Neural cell (in vitro differentiated cells): ENCODE measurements around the gene PNPLA1. TPM values are rescaled to one million over a fixed set of nuclear protein-coding genes. Genes with fewer than 3 reads are reported as not detected.
"Not testable (repeated sequence)": the region's sequence is repeated elsewhere in the genome, so short reads cannot be mapped to it uniquely, and the experiment has no call there.

ENCODE experiments used
- H2AFZ ChIP-seq: fragments of 200-600, 300-800 bp; sonication (generic), shearing (Covaris generic); 2 replicates; pipeline ENCODE4 v1.6.0; 2014; ENCODE audit warnings: low read depth, mild to moderate bottlenecking, antibody characterized with exemption, low read length, moderate library complexity
- H3F3A ChIP-seq: fragments of 200-600 bp; shearing (Covaris generic); 2 replicates; pipeline ENCODE4 v1.6.1; 2016; ENCODE audit warnings: mild to moderate bottlenecking, moderate library complexity, mixed read lengths, antibody characterized with exemption, low read length; ENCODE audit not compliant: insufficient read depth, poor library complexity, severe bottlenecking
- H3K27ac ChIP-seq: fragments of 200-600, 300-800 bp; sonication (generic), shearing (Covaris generic); 2 replicates; pipeline ENCODE4 v1.5.1; 2014; ENCODE audit warnings: mild to moderate bottlenecking, low read length, moderate library complexity
- H3K27me3 ChIP-seq: fragments of 300-800, 200-600 bp; sonication (generic), shearing (Covaris generic); 2 replicates; pipeline ENCODE4 v1.6.0; 2014; ENCODE audit warnings: mild to moderate bottlenecking, low read depth, low read length, moderate library complexity; ENCODE audit not compliant: insufficient read depth
- H3K36me3 ChIP-seq: fragments of 300-800, 200-600 bp; sonication (generic), shearing (Covaris generic); 2 replicates; pipeline ENCODE4 v1.5.1; 2014; ENCODE audit warnings: mild to moderate bottlenecking, antibody characterized with exemption, low read length, moderate library complexity; ENCODE audit not compliant: insufficient read depth
- H3K4me2 ChIP-seq: fragments of 300-800, 200-600 bp; sonication (generic), shearing (Covaris generic); 2 replicates; pipeline ENCODE4 v1.6.0; 2014; ENCODE audit warnings: mild to moderate bottlenecking, low read length
- H3K4me3 ChIP-seq: fragments of 300-800, 200-600 bp; sonication (generic), shearing (Covaris generic); 2 replicates; pipeline ENCODE4 v1.5.1; 2014; ENCODE audit warnings: mild to moderate bottlenecking, low read length, moderate library complexity
- H3K79me2 ChIP-seq: fragments of 200-600 bp; shearing (Covaris generic); replicated peaks from 2 replicates; pipeline ENCODE4 v1.6.0; 2014; ENCODE audit warnings: mild to moderate bottlenecking, low read length, moderate library complexity; ENCODE audit not compliant: insufficient read depth
- H3K9ac ChIP-seq: fragments of 300-800, 200-600 bp; sonication (generic), shearing (Covaris generic); 2 replicates; pipeline ENCODE4 v1.6.1; 2016; ENCODE audit warnings: mild to moderate bottlenecking, low read length, mixed read lengths
- H3K9me2 ChIP-seq: fragments of 200-600 bp; shearing (Covaris generic); 2 replicates; pipeline ENCODE4 v1.6.1; 2016; ENCODE audit warnings: mild to moderate bottlenecking, low read length, mixed read lengths; ENCODE audit not compliant: insufficient read depth
- H3K9me3 ChIP-seq: fragments of 200-600, 300-800 bp; sonication (generic), shearing (Covaris generic); 2 replicates; pipeline ENCODE4 v1.6.1; 2016; ENCODE audit warnings: mild to moderate bottlenecking, mixed run types, low read length, moderate library complexity, mixed read lengths
- H4K20me1 ChIP-seq: fragments of 200-600 bp; shearing (Covaris generic); 2 replicates; pipeline ENCODE4 v1.6.1; 2016; ENCODE audit warnings: mild to moderate bottlenecking, mixed run types; ENCODE audit not compliant: insufficient read depth
- CTCF ChIP-seq: fragments of 450-650 bp; IDR thresholded peaks from 2 replicates; pipeline ENCODE4 v1.5.1; 2014; ENCODE audit warnings: antibody characterized with exemption, mild to moderate bottlenecking, moderate library complexity; ENCODE audit not compliant: poor library complexity, severe bottlenecking
- EP300 ChIP-seq: fragments of 450-650 bp; conservative IDR thresholded peaks from 2 replicates; pipeline ENCODE4 v1.6.1; 2014; ENCODE audit warnings: antibody characterized with exemption, mild to moderate bottlenecking, moderate library complexity; ENCODE audit not compliant: poor library complexity, severe bottlenecking
- EZH2 ChIP-seq: fragments of 200-600, 300-800 bp; shearing (Covaris generic), sonication (generic); IDR thresholded peaks from 2 replicates; pipeline ENCODE4 v1.6.1; 2014; ENCODE audit warnings: antibody characterized with exemption, low read length, borderline replicate concordance, mild to moderate bottlenecking; ENCODE audit not compliant: insufficient read depth, poor library complexity, severe bottlenecking
- MXI1 ChIP-seq: fragments of 450-650 bp; conservative IDR thresholded peaks from 2 replicates; pipeline ENCODE4 v1.6.1; 2014; ENCODE audit warnings: antibody characterized with exemption, mild to moderate bottlenecking; ENCODE audit not compliant: poor library complexity, severe bottlenecking
- POLR2AphosphoS5 ChIP-seq: IDR thresholded peaks from 2 replicates; pipeline ENCODE4 v1.6.1; 2012
- RAD21 ChIP-seq: fragments of 450-650 bp; conservative IDR thresholded peaks from 2 replicates; pipeline ENCODE4 v1.6.1; 2014; ENCODE audit warnings: antibody characterized with exemption, mild to moderate bottlenecking, moderate library complexity
- SMC3 ChIP-seq: fragments of 450-650 bp; conservative IDR thresholded peaks from 2 replicates; pipeline ENCODE4 v1.6.1; 2014; ENCODE audit warnings: antibody characterized with exemption, mild to moderate bottlenecking, moderate library complexity; ENCODE audit not compliant: poor library complexity
- TAF1 ChIP-seq: IDR thresholded peaks from 2 replicates; pipeline ENCODE4 v1.6.1; 2012; ENCODE audit warnings: low read depth
- polyA plus RNA-seq: library from polyadenylated mRNA; depleted of rRNA; stranded (reverse); fragments of >200 nt; gene quantifications from 2 replicates; pipeline ENCODE4 v1.2.3, GENCODE V29; 2014
- TF ChIP-seq, protein P1 (sequence below): IDR thresholded peaks from 2 replicates; pipeline ENCODE4 v1.6.1; 2012; ENCODE audit warnings: borderline replicate concordance

The PNPLA1 gene
- polyA plus RNA-seq, 1 donor from 2014 or later: not detected

GRCh38 chr6:36336779-36337241 is 67.0 kb downstream of the PNPLA1 start, which contains the start of gene BNIP5:
Gene BNIP5, minus strand, starts transcription at chr6:36336888. Its CDS starts 6,198 bp downstream, at chr6:36330690.
- Histone ChIP-seq H3K27ac (no peak within 1 kb of the TSS), H3K4me2 (no peak within 1 kb of the TSS), H3F3A (no peaks in the 10 kb centered on the region), H3K4me3 (no peak within 1 kb of the TSS), H3K9me2 (no peaks in the 10 kb centered on the region), H3K36me3 (no peaks in the 10 kb centered on the region), H2AFZ (no peak within 1 kb of the TSS), H3K9ac (no peak within 1 kb of the TSS), H3K9me3 (no peaks in the 10 kb centered on the region), H4K20me1 (no peaks in the 10 kb centered on the region), H3K79me2 (no peaks in the 10 kb centered on the region), H3K27me3 (no peaks in the 10 kb centered on the region)
- TF ChIP-seq RAD21 (no peak), CTCF (no peak), EP300 (no peak), POLR2AphosphoS5 (no peak), MXI1 (no peak), SMC3 (no peak), TAF1 (no peak), EZH2 (no peak)
- TF ChIP-seq, protein P1, sequence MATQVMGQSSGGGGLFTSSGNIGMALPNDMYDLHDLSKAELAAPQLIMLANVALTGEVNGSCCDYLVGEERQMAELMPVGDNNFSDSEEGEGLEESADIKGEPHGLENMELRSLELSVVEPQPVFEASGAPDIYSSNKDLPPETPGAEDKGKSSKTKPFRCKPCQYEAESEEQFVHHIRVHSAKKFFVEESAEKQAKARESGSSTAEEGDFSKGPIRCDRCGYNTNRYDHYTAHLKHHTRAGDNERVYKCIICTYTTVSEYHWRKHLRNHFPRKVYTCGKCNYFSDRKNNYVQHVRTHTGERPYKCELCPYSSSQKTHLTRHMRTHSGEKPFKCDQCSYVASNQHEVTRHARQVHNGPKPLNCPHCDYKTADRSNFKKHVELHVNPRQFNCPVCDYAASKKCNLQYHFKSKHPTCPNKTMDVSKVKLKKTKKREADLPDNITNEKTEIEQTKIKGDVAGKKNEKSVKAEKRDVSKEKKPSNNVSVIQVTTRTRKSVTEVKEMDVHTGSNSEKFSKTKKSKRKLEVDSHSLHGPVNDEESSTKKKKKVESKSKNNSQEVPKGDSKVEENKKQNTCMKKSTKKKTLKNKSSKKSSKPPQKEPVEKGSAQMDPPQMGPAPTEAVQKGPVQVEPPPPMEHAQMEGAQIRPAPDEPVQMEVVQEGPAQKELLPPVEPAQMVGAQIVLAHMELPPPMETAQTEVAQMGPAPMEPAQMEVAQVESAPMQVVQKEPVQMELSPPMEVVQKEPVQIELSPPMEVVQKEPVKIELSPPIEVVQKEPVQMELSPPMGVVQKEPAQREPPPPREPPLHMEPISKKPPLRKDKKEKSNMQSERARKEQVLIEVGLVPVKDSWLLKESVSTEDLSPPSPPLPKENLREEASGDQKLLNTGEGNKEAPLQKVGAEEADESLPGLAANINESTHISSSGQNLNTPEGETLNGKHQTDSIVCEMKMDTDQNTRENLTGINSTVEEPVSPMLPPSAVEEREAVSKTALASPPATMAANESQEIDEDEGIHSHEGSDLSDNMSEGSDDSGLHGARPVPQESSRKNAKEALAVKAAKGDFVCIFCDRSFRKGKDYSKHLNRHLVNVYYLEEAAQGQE: no peak

- Histone ChIP-seq H3K79me2 (no peaks in the 10 kb centered on the region), H4K20me1 (no peaks in the 10 kb centered on the region), H3F3A (no peaks in the 10 kb centered on the region), H3K9me3 (no peaks in the 10 kb centered on the region), H3K9me2 (no peaks in the 10 kb centered on the region), H3K27me3 (no peaks in the 10 kb centered on the region), H3K9ac (no peak overlapping the region), H2AFZ (no peak overlapping the region), H3K4me3 (no peak overlapping the region), H3K4me2 (no peak overlapping the region), H3K27ac (no peak overlapping the region), H3K36me3 (no peaks in the 10 kb centered on the region)
- TF ChIP-seq, protein P1: no peak
- TF ChIP-seq TAF1 (no peak), EP300 (no peak), SMC3 (no peak), RAD21 (no peak), MXI1 (no peak), CTCF (no peak), POLR2AphosphoS5 (no peak), EZH2 (no peak)
Observed at GRCh38 chr6:36337814-36338213, 68.0 kb downstream of the PNPLA1 start.

DNA sequence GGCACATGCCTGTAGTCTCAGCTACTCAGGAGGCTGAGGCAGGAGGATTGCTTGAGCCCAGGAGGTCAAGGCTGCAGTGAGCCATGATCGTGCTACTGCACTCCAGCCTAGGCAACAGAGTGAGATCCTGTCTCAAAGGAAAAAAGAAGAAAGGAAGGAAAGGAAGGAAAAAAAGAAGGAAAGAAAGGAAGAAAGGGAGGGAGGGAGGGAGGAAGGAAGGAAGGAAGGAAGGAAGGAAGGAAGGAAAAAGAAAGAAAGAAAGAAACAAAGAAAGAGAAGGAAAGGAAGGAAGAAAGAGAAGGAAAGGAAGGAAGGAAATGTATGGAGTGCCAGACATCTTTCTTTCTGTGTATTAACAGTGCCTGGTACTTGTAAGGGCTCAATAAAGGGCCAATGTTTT is 68.4 kb downstream of the PNPLA1 start:
- not testable (repeated sequence) for H3K9ac ChIP-seq, H3K36me3 ChIP-seq, H3K27ac ChIP-seq, H4K20me1 ChIP-seq, H3K79me2 ChIP-seq, H3F3A ChIP-seq, H2AFZ ChIP-seq, H3K9me2 ChIP-seq, H3K4me2 ChIP-seq, H3K27me3 ChIP-seq, H3K9me3 ChIP-seq, H3K4me3 ChIP-seq
